Colon (tissue), 2 donors: ENCODE measurements around the gene GFRA1.

Experiments
- FAIRE-seq: peaks from 2 replicates; lab custom pipeline; 2012; peaks lifted over from hg19 to GRCh38; lab: Jason Lieb, UNC
- donor health status: control.
- donor health status: control.

The GFRA1 gene

DNA sequence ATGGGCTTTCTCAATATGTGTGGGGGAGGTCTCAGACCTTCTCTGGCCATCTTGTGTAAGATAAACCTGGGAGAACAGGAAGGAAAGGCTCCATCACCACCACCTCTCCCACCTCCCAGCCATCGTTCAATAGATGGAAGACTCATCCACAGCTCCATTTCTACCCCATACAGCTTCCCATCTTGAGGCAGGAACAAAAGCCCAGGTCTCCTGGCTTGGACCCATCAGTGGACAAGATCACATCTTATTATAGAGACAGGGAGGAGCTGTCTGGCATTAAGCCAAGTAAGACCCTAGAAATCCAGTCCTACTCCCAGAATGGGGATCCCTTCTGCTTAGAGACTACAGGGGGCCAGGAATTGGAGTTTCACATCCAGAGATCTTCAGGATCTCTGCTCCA, 150.3 kb downstream of the GFRA1 start:
- no peak for FAIRE-seq

DNA sequence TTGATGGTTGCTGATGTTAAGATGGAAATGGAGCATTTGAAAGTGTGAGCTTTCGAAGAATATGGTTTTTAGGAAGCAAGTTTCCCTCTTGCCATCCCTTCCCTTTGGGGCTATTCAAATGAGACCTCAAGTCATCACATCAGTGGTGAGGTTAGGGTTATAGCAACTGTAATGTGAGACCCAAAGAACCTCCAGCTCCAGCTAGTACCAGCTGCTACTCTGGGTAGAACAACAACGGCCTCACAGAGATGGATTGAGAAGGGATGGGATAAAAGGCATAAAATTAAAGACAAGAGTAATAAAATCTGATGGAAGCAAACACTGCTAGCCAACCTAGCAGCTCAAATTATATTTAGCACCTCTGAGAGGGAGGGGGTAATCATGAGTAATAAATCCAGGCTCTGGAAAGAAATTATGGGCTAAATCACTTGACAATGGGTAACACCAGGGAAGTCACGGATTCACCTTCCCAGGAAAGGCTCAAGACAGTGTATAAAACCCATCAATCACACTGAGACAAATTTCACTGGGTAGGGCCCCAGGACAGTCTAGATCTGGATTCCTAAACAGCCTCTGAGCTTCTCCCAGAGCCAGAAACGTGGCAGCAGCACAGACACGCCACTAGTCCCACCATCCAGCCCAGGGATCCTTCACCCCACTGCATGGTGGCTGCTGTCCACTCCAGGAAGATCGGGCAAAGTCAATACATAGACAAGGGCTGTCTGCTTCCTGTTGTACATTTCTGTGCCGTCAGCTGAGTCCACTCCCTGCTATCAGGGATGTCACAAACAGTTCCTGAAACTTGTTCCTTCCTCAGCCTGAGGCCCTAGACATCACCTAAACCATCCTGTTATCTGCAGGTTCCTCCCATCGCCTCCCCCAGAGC, 151.1 kb downstream of the GFRA1 start:
- no peak for FAIRE-seq

DNA sequence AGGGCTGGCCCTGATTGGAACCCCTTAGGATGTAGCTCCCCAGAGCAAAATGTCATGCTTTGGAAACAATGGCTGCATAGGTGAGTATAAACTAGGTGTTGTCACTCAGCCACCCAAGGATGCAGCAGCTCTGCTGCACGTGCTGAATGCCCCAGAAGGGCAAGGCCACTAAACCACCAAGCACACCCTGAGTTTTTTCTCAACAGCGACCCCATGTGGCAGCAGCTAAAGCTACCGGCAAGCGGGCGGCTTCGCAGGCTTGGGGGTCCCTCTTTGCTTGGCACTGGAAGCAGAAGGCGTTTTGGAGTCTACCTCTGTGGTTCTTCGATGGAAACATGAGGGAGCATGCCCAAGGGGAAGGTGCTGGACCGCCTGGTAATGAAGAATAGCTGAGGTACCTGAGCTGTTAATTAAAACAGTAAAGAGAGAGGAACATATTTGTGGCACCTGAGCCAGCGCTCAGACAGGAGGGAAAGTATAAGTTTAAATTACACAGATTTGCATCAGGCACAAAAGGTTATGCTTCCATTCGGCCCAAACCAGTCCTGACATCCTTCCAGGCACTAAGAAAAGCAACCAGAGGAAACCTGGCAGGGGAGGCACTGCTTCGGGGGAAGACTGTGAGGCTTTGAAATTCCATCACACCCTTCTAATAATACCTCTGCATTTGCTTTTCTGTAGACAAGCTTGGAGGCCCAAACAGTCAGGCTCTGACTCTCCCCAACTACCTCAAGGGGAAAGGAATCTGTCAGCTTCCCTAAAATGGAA, 152.1 kb downstream of the GFRA1 start:
- FAIRE-seq, result no peak

DNA sequence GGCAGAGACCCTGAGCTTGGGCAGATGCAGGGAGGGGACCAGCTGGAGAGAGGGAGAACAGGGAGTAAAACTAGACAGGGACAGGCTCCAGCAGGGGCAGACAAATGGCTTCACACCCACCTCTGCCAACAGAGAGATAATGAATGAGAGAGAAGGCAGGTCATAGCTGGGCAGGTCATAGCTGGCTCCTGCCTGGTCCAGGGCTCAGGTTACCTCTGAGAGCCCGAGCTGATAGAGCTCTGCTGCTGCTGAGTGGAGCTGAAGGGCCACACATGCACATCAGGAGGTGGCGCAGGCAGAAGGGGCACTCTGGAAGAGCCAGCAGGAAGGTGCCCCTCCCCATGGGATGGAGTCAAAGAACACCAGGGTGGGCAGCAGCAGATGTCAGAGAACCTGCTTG, 154.2 kb downstream of the GFRA1 start:
- no peak for FAIRE-seq

DNA sequence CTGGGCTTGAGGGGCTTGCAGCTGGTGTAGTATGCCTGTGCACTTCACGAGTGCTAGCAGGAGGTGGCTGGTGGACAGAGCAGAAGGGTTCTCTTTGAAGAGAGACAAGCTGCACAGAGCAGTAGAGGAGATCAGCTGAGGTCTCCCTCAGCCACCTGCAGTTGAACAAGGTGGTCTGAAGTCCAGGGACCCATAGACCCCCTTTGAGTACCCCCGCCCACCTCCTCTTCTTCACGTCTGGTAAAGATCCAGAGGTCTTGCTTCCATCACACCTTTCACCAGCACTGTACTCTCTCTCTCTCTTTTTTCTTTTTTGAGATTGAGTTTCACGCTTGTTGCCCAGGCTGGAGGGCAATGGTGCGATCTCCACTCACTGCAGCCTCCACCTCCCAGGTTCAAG, 157.2 kb downstream of the GFRA1 start:
- no peak for FAIRE-seq

DNA sequence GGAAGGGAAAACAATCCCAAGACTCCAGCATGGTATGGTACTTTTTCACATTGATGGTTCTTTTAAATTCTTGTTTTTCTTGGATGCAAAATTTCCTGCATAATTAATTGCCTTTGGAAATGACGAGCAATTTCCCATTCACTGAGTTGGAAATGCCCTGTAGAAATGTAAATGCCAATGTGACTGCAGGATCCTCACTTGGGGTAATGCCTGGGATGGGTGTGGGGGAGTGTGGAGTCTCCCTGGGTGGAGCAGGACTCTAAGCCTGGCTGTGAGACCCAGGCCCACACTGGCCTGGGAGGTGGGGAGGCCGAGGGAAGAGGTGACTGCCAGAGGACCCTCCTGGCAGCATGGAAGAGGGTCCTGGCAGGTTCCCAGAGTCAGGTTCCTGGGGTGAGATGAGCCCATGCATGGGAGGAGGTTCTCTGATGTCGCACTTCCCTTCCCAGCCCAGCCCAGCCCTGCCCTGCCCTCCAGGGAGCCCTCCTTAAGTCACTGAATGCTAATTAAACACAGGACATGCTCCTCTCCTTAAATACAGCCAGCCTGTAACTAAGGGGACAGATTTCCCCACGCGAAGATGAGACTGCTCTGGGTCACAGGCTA, 157.9 kb downstream of the GFRA1 start:
- no peak for FAIRE-seq

DNA sequence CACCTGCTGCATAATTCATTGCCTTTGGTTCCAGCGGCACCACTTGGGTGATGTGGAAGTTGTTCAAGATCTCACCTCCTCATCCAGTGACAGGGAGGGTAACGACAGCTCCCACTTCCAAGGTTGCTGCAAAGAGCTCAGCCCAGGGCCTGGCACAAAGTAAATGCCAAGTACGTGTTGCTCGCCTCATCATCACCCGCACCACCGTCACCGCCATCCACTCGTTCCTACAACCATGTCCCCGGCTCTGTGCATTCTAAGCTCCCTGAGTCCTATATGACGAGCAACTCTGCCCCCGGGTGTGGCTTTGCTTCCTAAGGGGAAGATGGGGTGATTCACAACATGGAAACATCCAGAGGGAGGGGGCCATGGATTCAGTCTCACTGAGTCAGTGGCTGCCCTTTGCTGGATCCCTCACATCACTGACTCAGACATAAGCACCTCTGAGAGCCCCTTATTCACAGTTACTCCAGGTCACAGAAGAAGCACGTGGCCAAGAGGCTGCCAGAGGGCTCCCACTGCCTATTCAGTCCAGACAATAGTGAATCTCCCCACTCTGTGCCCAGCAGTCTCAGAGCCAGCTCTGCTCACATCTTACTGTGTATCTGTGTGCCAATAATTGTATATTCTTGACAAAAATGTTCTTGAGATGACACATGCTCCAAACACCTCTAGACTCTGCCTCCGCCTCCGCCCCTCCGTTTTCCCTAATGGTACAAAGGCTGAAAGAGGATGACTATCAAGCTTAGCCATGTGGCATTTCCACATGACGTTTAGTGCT, 159.1 kb downstream of the GFRA1 start:
- no peak for FAIRE-seq

DNA sequence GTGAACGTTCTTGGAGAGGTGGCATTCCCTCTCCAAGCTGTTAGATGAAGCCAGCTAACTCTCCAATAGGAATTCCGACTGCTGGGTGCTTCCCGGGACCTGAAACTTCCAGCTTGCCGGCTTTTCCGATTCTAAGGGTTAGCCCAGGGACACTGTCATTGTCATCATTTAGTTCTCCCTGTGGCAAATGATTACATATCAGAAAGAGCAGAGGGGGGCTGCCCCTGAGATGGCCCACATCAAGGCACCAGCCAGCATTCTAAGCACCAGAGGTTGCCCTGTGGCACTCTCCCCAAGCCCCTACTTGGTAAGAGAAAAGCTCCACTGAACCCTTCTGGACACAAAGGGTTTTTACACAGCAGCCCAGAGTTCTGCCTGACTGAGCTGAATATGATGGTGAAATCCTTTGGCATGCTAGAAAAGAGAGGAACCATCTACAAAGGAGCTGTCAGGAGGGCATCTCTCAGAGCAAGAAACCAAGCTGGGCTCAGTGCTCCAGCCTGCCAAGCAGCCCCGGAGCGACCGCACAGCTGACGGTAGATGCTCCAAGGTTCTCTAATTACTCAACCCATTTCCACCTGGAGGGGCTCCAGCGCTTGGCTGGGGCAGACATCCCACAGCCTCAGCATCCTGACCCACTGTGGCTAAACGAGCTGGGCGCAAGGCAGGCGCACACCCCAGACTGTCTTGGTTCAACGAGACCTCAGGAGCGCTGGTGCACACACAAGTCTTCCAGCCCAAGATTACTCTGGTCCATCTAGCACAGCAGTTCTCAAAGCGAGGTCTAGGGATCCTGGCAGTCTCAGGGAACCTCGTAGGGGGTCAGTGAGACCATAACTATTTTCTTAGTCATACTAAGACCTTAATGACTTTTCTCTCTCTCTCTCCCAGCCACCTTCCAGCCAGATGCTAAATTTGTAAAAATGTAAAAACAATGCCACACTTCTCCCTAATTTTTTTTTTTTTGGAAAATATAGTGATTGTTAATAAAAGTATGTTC, 160.5 kb downstream of the GFRA1 start:
- FAIRE-seq, result no peak

DNA sequence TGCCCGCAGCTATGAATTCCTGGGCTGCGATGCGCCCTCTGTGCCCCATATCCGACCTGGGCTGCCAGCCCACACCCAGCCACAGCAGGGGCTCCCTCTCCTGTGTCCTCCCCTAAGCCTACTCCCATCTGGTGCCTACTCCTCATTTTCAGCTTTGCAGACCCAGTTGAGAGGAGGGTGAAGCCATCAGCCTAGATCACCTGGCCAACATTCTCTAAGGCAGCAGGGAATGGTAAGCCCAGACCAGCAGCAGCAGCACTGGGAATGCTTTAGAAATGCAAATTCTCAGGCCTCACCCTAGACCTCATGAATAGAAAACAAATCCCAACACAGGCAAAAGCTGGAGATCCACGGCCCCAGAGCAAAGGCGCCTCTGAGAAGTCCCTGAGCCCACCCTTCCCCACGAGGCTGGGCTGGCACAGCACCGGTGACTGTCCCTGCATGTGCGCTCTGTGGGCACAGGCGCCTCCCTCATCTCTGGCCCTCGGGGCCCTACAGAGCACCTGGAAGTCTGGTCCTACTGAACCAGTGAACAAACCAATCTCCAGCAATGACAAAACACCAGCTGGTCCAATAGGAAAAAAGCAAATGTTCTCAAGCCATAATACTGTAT, 161.4 kb downstream of the GFRA1 start:
- no peak for FAIRE-seq

DNA sequence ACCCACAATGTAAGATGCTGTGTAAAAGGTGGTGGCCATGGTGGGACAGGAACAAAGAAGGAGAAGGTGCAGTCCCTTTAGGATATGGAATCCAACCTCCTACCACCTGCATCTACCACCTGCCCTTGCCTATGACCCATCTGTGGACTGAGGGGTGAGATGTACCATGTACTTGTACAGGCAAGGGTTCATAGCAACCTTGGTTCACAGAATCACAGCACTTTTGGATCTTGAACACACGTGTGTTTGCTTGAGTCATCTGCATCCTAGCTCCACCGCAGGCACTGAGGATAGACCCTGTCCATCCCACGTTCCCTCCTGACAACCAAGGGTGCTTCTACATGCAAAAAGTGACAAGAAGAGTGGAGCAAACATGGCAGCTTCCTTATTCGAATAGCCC, 162.3 kb downstream of the GFRA1 start:
- no peak for FAIRE-seq

DNA sequence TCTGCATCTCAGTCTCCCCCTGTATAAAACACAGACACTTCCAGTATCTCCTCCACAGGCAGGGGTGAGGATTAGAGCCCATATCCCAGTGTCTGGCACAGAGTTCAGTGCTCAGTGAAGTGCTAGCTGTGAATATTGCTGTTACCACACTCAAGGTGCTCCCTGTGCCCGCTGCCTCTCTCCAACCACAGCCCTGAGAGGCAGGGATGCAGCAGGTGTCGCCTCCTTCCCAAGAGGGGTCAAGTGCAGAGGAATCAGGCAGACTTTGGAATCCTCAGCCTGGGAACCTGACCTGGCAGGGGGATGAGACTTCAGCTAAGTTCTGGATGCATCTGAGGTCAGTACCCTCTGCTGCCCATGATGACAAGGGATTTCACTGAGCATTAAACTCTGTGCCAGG, 163.1 kb downstream of the GFRA1 start:
- no peak for FAIRE-seq

DNA sequence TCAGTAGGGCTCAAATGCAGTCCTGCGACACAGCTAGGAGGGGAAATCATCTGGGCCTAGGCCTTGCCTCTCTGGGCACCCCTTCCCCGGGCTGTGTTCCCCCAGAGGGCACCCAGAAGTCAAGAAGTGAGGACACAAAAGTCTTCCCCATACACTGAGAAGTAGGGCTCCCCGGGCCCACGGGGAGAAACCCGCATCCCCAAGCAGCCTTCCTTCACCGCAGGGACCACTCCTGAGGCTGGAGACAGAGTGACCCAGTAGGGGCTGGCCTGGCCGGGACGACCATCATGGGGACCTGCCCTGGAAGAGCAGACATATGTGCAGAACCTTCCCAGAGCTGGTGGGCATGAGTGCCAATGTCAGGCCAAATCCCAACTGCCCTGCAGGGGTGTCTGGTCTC, 163.5 kb downstream of the GFRA1 start:
- FAIRE-seq, result no peak

DNA sequence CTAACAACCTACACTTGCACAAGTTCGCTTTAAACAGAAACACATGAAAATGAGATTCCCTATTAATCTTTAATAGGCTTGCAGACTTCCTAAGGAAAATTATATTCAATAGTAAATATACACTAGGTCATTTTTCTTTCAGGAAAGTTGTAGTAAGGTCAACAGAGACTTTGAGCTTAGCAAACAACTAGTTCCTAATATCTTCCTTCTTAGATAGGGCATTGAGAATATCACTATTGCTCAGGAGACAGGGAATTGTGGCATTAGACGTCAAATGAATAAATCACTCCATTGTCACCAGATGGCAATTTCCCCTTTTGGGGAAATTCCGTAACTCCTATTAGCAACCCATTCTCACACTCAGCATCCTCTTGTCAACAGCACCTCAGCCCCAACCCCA, 164.9 kb downstream of the GFRA1 start:
- FAIRE-seq, result no peak

DNA sequence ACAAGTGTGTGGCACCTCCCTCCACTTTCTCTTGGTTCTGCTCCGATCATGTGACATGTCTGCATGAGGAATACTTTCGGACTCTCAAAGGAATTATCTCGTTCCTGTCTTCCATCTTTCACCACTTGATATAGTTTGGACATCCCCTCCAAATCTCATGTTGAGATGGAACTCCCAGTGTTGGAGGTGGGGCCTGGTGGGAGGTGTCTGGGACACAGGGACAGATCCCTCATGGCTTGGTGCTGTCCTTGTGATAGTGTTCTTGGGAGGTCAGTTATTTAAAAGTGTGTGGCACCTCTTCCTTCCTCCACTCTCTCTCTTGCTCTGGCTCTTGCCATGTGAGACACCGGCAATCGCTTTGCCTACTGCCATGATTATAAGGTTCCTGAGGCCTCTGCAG, 166.4 kb downstream of the GFRA1 start:
- FAIRE-seq, result no peak

DNA sequence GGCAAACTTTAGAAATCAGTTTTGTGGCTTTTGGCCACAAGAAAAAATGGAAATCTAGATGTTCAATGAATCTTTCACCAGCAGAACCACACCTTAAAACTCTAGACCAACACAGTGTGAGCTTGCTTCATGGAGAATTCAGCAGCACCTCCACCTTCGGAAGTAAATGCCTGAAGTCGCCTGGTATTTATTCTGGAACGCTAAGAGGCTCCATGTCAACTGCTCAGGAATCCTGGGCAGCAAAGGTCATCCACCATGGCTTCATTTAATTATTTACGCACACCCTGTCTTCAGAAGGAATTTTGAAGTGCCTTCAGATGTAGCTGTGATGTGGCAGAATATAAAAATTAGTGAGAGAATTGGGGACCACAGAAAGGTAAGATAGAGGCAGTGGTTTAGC, 167.7 kb downstream of the GFRA1 start:
- no peak for FAIRE-seq

DNA sequence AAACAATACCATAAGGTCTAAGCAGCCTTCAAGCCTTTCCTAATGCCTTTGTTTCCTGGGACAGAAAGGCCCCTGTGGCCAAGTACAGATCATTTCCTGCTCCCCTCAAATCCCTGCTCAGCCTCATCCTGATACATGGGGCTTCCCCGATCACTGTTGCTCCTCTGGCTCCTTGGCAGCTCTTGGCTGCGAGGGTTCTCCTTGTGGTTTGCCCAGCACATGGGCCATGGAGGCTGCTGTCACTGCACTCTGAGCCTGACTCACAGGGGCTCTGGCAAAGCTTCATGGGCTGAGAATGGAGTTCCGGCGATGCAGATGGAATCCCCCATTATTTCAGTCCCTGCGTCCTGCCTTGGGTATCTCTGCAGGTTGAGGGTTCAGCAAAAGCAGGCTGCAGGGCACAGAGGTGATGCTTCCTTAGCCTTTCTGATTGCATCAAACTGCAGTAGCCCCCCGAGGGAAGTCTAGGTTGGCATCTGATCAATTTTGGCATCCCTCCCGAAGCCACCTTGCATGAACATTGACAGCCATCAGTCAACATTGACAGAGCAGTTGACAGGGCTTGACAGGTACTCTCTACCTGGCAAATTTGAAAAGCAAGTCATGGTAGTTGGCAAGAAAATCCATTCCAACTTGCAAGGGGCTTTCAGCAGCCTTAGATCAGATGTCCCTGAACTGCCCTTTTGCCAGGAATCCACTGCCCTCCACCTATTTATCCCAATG, 168.6 kb downstream of the GFRA1 start:
- FAIRE-seq, result no peak

DNA sequence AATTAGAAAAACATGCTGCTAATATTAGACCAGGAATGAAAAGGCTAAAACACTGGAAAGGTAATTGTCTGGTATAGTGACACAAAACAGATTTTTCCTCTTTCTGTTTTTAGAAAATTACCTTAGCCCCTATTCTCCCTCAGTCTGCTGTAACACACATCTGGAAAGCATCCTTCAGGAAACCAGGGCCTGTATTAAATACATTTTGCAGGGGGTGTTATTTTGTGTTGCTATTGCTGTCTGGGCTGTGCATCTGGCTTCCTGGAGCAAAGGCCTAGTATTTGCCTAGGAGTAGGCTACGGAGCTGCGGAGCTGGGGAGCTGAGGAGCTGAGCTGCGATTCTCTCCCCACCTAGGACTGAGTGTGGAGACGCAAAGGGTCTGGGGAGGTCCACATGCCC, 169.3 kb downstream of the GFRA1 start:
- FAIRE-seq, result no peak

DNA sequence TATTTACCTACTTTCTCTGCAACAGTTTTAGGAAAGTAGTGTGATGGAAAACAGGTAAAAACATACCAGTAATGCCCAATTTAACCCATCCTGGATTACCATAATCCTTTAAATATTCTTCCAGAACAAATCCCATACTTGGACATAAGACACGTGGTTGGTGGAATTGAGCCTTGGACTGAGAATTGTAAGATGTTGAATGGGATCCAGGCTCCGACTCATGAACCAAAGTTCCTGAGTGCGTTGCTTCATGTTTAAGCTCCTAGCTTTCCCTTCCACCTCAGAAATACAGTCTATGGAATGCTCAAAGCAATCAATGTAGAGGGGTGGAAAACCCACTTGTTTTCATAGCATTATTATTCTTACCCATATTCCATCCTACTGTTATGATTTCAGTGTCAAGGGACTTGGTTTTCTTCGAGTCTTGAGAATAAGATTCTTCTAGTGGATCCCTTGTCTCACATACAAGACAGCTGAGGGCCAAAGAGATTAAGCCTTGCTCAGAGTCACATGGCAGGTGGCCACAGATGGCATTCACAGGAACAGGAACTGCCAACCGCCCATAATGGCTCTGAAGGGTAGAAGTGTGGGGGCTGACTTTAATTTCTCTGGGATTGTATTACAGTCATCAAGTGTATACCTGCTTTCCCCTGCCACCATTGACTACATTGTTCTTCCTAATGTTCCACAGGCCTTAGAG, 171.2 kb downstream of the GFRA1 start:
- FAIRE-seq, result no peak

DNA sequence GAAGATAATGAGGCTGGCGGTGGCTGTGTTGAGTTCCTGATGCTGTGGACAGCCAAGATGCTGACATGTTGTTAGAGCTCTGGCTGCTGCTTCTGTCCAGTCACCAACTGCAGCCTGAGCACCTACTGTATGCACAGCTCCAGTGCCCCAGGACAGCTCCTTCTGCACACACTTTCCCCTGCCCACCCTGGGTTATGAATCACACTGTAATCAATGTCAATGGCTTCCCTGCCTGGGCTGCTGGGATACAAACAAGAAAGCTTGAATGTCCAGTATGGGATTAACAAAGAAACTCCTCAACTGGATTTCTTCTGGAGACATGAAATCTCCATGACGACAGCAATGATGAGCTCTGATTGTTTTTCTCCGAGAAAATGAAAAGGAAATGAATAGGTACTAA, 172.0 kb downstream of the GFRA1 start:
- FAIRE-seq, result no peak
